PC-9 (cell line): ENCODE data around the gene ANKRD13A.

Experiments used
- EZH2 ChIP-seq: fragments of 200-600 bp; sonication (generic); IDR thresholded peaks from 2 replicates; pipeline ENCODE4 v1.8.0; 2017; ENCODE audit warnings: antibody characterized with exemption, low read depth
- TF ChIP-seq, protein P1 (sequence below): fragments of 200-600 bp; sonication (generic); conservative IDR thresholded peaks from 2 replicates; pipeline ENCODE4 v1.6.1; 2017; ENCODE audit warnings: mixed run types, antibody characterized with exemption, mild to moderate bottlenecking, moderate library complexity

DNA sequence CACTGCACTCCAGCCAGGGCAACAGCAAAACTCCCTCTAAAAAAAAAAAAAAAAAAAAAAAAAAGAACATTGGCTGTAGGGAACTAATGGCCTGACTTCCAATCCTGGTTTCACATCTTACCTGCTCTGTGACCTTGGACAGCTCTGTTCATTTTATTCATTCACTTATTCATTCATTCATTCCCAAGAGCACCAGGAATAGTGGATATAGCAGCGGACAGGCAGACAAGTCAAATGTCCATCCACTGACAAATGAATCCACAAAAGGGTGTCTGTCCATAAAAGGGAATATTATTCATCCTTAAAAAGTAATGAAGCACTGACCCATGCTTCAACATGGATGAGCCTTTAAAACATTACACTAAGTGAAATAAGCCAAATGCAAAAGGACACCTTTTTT is 76.7 kb downstream of the ANKRD13A start:
- TF ChIP-seq, protein P1, sequence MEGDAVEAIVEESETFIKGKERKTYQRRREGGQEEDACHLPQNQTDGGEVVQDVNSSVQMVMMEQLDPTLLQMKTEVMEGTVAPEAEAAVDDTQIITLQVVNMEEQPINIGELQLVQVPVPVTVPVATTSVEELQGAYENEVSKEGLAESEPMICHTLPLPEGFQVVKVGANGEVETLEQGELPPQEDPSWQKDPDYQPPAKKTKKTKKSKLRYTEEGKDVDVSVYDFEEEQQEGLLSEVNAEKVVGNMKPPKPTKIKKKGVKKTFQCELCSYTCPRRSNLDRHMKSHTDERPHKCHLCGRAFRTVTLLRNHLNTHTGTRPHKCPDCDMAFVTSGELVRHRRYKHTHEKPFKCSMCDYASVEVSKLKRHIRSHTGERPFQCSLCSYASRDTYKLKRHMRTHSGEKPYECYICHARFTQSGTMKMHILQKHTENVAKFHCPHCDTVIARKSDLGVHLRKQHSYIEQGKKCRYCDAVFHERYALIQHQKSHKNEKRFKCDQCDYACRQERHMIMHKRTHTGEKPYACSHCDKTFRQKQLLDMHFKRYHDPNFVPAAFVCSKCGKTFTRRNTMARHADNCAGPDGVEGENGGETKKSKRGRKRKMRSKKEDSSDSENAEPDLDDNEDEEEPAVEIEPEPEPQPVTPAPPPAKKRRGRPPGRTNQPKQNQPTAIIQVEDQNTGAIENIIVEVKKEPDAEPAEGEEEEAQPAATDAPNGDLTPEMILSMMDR = no peak
- TF ChIP-seq EZH2 = no peak
